ENCODE data around the gene KLHDC7A.

The KLHDC7A gene

GRCh38 chr1:18473195-18473815, 7.4 kb upstream of the KLHDC7A start:
- no peak for DNase-seq (ENCODE audit: low read depth)

DNA sequence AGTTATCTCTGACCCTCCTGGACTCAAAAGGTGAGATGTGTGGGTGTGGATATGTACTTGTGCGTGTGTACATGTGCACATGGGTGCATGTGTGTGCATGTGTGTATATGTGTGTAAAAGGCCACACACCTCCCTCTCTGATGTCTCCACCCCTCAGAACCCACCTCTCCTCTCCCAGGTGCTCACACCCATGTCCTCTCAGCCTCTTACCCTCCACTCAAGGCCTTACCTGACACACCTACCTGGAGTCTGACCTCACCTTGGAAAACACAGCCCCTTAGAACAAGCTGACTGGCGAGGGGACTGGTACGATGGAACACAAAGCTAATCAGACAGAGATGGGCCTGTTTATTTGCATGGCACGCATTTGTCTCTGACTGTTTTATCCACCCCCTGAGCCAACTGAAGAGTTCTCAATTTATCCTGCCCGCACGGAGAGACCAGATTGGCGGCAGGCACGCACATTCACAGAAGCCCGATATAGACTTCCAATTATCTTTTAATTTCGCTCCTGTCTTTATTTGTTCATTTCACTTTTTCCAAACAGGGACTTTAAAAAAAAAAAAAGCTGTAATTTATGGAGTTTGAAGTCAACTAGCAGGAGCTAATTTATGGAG, 6.1 kb upstream of the KLHDC7A start:
- DNase-seq (ENCODE audit: low read depth) = no peak

DNA sequence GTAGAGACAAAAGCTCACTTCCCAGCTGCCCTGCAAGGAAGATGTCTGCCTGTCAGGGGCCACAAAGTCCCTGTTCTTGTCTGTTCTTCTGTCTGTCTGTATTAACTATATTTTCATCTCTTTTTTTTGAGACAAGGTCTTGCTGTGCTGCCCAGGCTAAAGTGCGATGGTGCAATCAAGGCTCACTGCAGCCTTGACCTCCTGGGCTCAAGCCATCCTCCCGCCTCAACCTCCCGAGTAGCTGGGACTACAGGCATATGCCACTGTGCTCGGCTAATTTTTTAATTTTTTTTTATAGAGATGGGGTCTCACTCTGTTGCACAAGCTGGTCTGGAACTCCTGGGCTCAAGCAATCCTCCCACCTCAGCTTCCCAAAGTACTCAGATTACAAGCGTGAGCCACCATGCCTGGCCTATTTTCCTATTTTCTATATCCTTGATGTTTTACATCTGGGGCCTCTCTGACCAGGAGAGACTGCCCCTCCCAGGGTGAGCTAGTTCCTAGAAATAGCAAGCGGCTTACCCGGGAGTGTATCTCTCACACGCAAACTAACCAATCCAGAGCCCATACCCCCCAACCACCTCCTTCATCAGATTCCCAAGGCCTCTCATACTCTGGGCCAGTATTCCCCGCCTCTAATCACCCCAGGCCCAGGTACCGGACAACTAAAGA, 5.4 kb upstream of the KLHDC7A start:
- DNase-seq (ENCODE audit: low read depth) = no peak

DNA sequence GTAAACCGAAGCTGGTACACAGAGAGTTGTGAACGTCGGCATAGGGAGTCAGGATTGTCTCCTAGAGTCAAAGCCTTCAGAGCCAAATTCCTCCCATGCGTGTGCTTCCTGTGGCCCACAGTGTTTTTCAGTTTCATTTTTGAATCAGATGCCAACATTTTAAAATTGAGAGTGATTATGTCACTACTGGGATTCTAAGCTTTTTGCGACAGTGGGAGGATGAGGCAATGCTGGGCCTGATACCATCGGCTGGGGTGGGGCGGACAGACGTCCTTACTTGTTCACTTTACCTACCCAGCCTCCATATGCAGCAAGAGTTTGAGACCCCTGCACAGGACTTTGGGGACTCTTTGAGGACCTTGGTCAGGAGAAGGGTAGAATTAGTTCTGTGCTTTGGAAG, 1.3 kb upstream of the KLHDC7A start:
- DNase-seq (ENCODE audit: low read depth) = no peak

DNA sequence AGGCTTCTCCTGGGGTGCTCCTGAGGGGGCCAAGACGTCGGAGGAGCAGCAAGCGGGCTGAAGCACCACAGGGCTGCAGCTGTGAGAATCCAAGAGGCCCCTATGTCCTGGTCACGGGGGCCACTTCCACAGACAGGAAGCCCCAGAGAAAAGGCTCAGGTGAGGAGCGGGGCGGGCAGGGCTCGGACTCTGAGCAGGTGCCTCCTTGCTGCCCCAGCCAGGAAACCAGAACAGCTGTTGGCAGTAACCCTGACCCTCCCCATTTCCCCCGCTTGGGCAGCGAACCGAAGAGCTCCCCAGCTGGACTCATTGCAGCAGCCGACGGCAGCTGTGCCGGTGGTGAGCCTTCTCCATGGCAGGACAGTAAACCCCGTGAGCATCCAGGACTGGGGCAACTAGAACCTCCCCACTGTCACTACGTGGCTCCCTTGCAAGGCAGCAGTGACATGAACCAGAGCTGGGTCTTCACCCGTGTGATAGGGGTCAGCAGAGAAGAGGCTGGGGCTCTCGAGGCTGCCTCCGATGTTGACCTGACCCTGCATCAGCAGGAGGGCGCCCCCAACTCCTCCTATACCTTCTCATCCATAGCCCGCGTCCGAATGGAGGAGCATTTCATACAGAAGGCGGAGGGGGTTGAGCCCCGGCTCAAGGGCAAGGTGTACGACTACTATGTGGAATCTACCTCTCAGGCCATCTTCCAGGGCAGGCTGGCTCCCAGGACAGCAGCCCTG, 625 bp downstream of the KLHDC7A start:
- no peak for DNase-seq (ENCODE audit: low read depth)

GRCh38 chr1:18481921-18482701, 1.4 kb downstream of the KLHDC7A start:
- no peak for DNase-seq (ENCODE audit: low read depth)

GRCh38 chr1:18482721-18483425, 2.1 kb downstream of the KLHDC7A start:
- no peak for DNase-seq (ENCODE audit: low read depth)

GRCh38 chr1:18484276-18484675, 3.5 kb downstream of the KLHDC7A start:
- DNase-seq (ENCODE audit: low read depth) = no peak

DNA sequence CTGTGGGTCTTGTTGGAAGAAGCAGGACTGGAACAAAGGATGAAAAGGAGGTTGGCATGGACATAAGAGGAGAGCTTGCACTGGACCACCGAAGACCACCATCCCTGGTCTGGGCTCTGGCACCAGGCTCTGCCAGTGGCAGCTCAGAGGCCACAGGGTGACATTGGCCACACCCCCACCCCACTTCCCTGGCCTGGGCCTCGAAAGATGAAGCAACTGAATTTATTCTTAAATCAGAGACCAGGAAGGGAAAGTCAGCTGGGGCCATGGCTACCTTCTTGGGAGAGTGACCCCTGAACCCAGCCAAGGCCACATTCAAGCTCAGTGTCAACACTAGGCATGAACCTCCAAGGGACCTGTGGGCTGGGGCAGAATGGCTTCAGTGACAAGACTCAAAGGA, 4.0 kb downstream of the KLHDC7A start:
- no peak for DNase-seq (ENCODE audit: low read depth)

GRCh38 chr1:18485227-18485626, 4.5 kb downstream of the KLHDC7A start:
- no peak for DNase-seq (ENCODE audit: low read depth)

DNA sequence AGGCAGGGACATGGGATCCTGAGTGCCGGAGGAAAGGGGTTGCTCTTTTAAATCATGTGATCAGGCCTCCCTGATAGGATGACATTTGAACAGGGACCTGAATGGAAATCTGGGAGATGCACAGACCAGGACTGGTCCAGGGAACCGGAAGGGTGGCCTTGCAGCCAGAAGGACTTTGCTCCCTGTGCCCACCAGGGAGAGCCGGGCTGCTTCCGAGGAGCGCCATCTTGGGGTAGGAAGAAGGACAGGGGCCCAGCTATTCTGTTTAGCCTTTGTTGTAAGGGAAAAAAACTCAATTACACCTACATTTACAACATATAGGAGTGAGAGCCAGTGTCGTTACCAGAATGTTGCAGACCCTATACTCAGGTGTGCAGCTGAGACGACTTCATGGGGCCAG, 5.5 kb downstream of the KLHDC7A start:
- no peak for DNase-seq (ENCODE audit: low read depth)

DNA sequence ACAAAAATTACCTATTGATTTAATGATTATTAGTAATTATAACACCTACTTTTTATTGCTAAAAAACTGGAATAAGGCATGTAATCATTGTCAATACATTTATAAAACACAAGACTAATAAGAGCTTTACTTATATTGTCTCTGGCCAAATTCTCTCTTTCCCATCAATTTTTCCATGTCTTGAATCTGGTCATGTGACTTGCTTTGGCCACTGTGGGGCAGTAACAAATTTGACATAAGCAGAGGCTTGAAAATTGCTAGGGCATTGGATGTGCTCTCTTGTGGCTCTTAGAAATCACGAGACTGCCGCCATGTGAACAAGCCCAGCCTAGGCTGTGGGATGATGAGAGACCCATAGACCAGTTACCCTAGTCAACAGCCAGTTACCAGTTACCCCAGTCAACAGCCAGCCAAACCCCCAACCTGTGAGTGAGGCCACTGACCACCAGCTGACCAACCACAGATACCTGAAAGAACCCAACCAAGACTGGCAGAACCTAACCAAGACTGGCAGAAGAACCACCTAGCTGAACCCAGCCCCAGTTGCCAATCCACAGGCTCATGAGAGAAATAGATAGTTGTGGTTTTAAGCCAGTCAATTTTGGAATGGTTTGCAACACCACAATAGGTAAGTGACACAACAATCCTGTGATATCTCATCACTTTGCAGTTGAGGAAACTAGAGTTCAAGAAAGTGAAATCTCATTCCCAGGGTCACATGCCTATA, 8.8 kb downstream of the KLHDC7A start:
- no peak for DNase-seq (ENCODE audit: low read depth)

DNA sequence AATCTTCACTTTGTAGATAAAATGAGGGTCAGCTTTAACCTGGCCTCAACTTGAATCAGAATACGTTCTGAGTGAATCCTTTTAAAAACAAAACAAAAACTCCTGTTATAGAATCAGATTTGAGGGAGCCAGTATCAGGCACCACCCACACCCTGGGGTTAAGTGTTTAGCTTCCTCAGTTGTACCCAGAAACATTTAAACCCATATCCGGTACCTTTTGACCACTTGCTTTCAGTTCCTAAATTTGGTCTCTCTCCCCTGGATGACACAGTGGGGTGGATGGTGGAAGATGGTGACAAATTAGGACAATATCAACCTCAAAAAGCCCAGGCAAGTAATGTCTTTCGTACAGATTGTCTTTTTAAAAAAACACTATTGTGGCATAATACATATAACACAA, 10.4 kb downstream of the KLHDC7A start:
- DNase-seq (ENCODE audit: low read depth) = no peak

DNA sequence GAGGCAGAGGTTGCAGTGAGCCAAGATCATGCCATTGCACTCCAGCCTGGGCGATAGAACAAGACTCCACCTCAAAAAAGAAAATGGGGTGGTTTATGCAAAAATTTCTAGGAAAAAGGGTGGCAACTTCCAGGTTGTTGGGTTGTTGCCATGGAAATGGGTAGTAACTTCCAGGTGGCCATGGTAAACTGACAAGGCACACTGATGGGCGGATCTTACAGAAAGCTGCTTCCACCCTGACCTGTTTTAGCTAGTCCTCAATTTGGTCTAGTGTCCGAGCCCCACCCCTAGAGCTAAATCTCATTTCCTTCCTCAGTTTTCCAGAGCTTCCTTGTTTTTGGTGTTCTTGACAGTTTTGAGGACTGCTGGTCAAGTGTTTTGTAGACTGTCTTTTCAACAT, 13.6 kb downstream of the KLHDC7A start:
- no peak for DNase-seq (ENCODE audit: low read depth)

- DNase-seq (ENCODE audit: low read depth) = no peak
Measured at GRCh38 chr1:18495635-18496034, 14.9 kb downstream of the KLHDC7A start.

DNA sequence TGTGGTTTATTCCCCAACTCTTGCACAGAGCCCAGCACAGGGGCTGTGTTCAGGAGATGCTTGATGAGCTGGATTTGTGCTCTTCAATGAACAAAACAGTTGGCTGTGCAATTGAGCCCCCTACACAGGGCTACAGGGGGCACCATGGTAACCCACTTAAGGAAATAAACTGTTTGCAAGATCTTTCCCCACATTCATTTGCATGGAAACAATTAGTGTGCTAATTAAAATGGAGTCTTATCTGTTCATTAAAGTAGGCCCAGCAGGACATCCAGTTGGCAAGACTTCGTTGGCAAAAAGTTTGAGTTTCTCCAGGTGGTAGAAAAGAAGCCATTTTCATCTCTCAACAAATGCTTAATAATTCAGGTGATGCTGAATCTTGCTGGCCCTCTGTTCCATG, 15.3 kb downstream of the KLHDC7A start:
- DNase-seq (ENCODE audit: low read depth) = no peak

- DNase-seq (ENCODE audit: low read depth) = no peak
Measured at GRCh38 chr1:18496497-18497235, 15.9 kb downstream of the KLHDC7A start.

- DNase-seq (ENCODE audit: low read depth) = no peak
Measured at GRCh38 chr1:18501833-18502232, 21.1 kb downstream of the KLHDC7A start.

- DNase-seq (ENCODE audit: low read depth) = no peak
Measured at GRCh38 chr1:18504609-18505008, 23.9 kb downstream of the KLHDC7A start.

DNA sequence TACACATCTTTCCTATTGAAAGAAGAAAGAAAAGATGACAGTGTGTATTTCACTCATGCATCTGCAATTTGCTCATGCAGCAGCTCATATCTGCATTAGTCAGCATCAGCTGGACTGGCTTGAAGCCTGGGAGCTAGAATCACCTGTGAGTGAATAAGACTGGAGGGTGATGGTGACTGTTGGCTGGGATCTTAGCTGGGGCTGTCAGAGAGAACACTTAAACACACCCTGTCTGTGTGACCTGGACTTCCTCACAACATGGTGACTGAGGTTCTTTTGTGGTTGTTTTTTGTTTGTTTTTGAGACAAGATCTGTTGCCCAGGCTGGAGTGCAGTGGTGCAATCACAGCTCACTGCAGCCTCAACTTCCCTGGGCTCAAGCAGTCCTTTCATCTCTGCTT, 24.9 kb downstream of the KLHDC7A start:
- DNase-seq (ENCODE audit: low read depth) = no peak
